ENCODE measurements around the gene AGPAT4.

The AGPAT4 gene

GRCh38 chr6:161169035-161169434 lies 104.8 kb downstream of the AGPAT4 start:
- no peak for TF ChIP-seq CTCF (IDR thresholded peaks at IDR 0.05; ENCODE audit: low read depth, low read length)
- H3K4me3 ChIP-seq (replicated peaks in 1 of 2; ENCODE audit: low read depth in 2 of 2, low read length in 2 of 2) = no peak overlapping the region
- DNase-seq (ENCODE audit: low read depth in 2 of 2) = no peak

DNA sequence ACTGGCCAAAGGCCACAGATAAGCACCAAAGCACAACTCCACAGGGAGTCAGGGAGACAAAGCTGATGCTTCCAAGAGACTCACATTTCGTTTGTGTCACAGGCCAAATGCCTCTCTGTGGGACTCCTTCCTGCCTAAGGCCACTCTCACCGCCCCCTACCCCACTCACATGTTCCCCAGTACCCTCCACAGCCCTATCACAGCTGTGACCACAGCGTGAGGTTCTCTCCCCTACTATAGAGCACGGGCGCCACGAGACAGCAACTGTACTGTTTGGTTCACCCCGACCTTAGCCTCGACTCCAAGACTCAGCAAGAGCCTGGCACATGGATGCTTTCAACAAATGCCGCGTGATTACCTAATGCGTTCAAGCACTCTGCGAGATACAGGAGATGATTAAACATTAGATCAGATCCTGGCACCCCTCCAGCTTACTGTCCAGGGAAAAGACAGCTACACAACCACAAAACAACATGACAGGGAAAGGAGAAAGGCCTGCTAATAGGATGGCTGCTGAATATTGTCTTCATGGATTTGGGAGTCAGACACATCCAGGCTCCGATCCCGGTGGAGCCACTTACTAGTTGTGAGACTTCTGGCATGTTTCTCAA lies 105.5 kb downstream of the AGPAT4 start:
- no peak overlapping the region for H3K4me3 ChIP-seq (replicated peaks in 1 of 2; ENCODE audit: low read depth in 2 of 2, low read length in 2 of 2)
- no peak for TF ChIP-seq CTCF (IDR thresholded peaks at IDR 0.05; ENCODE audit: low read depth, low read length)
- DNase-seq (ENCODE audit: low read depth in 2 of 2) = peak; percentile 77 to 99

GRCh38 chr6:161166677-161167076 lies 107.2 kb downstream of the AGPAT4 start:
- no peak for TF ChIP-seq CTCF (IDR thresholded peaks at IDR 0.05; ENCODE audit: low read depth, low read length)
- no peak for DNase-seq (ENCODE audit: low read depth in 2 of 2)
- H3K4me3 ChIP-seq (replicated peaks in 1 of 2; ENCODE audit: low read depth in 2 of 2, low read length in 2 of 2) = no peak overlapping the region

DNA sequence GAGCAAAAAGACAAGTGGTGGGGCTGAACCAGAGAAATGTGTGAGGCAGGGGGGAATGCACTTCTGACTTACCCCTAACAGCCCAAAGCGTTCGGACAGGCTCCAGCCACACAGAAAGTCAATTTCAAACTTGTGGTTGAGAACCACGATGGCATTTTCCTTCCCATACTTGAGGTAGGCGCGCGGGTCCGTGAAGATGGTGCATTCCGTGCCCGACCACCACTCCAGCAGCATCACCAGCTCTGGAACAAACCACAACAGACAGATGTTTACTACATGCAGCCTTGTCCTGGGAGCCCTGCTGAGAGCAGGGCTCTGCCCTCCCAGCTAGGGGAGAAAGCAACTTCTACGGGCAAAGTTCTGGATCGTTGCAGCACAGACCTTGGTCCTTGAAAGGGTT lies 107.7 kb downstream of the AGPAT4 start:
- H3K4me3 ChIP-seq (replicated peaks in 1 of 2; ENCODE audit: low read depth in 2 of 2, low read length in 2 of 2) = no peak overlapping the region
- DNase-seq (ENCODE audit: low read depth in 2 of 2) = no peak
- TF ChIP-seq CTCF (IDR thresholded peaks at IDR 0.05; ENCODE audit: low read depth, low read length) = no peak

- no peak for DNase-seq (ENCODE audit: low read depth in 2 of 2)
Measured at GRCh38 chr6:161164182-161164625, 109.7 kb downstream of the AGPAT4 start.

DNA sequence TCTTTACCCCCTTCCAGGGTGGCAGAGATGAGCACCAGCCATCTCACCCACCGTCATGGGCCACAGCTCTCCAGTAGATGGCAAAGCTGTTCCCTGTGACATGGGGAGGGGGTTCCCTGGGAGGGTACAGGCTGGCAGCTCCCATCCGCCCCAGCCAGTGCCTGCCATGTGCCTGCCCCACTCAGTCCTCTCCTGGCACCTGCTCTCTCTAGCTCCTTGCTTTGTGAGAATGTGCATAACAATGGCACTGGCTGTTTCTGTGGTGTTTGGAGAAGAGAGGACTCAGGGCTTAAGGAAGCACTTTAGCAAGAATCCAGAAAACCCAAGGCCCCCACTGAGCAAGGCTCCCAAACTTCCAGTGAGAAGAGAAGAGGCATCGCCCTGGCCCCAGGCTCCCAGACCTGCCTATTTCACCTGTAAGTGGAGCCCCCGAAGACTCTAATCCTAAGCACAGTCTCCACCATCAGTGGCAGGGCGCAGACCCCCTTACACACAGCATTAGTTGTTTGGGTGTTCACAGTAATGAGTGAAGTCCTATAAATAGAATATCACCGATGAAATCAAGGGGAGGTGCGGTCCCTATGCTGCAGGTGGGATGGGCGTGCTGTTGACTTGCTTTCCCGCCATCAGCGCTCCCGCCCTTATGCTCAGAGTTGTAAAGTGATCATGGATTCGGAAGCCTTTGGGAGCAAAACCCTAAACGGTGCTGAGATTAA lies 110.2 kb downstream of the AGPAT4 start:
- no peak for DNase-seq (ENCODE audit: low read depth in 2 of 2)
- H3K4me3 ChIP-seq (replicated peaks in 1 of 2; ENCODE audit: low read depth in 2 of 2, low read length in 2 of 2) = no peak overlapping the region
- TF ChIP-seq CTCF (IDR thresholded peaks at IDR 0.05; ENCODE audit: low read depth, low read length) = no peak

More at GRCh38 chr6:161164182-161164625, 109.7 kb downstream of the AGPAT4 start:
- no peak for TF ChIP-seq CTCF (IDR thresholded peaks at IDR 0.05; ENCODE audit: low read depth, low read length)
- H3K4me3 ChIP-seq (replicated peaks in 1 of 2; ENCODE audit: low read depth in 2 of 2, low read length in 2 of 2) = no peak overlapping the region
